GM12865 (cell line): ENCODE measurements around the gene SNAPIN.

ENCODE experiments used
- DNase-seq: peaks from one replicate; pipeline ENCODE4 v3.0.0; 2010; ENCODE audit warnings: low read depth
- H3K4me3 ChIP-seq: 2 replicates; pipeline ENCODE4 v1.5.1; 2011; ENCODE audit warnings: mild to moderate bottlenecking, low read depth, low read length, control low read depth
- CTCF ChIP-seq: IDR thresholded peaks from 2 replicates; pipeline ENCODE4 v1.5.1; 2011; ENCODE audit warnings: low read length, control low read depth, low read depth, inconsistent platforms; ENCODE audit not compliant: insufficient read depth; ENCODE audit errors: missing control alignments

SNAPIN gene

DNA sequence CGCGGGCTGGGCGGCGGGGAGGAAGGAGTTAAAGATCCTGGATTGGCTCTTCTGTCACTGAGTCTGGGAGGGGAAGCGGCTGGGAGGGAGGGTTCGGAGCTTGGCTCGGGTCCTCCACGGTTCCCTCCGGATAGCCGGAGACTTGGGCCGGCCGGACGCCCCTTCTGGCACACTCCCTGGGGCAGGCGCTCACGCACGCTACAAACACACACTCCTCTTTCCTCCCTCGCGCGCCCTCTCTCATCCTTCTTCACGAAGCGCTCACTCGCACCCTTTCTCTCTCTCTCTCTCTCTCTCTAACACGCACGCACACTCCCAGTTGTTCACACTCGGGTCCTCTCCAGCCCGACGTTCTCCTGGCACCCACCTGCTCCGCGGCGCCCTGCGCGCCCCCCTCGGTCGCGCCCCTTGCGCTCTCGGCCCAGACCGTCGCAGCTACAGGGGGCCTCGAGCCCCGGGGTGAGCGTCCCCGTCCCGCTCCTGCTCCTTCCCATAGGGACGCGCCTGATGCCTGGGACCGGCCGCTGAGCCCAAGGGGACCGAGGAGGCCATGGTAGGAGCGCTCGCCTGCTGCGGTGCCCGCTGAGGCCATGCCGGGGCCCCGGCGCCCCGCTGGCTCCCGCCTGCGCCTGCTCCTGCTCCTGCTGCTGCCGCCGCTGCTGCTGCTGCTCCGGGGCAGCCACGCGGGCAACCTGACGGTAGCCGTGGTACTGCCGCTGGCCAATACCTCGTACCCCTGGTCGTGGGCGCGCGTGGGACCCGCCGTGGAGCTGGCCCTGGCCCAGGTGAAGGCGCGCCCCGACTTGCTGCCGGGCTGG is 20.2 kb downstream of the SNAPIN start, which contains the start of gene NPR1:
Gene NPR1, plus strand, starts transcription at position 170 of the 818 bp plus-strand sequence. Its CDS starts 421 bp downstream, at position 591.
- DNase-seq, result peak; percentile 19
- TF ChIP-seq CTCF, result no peak
- H3K4me3 ChIP-seq, result peak within 1 kb of the TSS; percentile 2

- H3K4me3 ChIP-seq, result peak overlapping the region; percentile 2; the same call in 1 of the 2 replicates
- no peak for DNase-seq
- no peak for TF ChIP-seq CTCF
Observed at GRCh38 chr1:153679337-153680119, 21.0 kb downstream of the SNAPIN start.

DNA sequence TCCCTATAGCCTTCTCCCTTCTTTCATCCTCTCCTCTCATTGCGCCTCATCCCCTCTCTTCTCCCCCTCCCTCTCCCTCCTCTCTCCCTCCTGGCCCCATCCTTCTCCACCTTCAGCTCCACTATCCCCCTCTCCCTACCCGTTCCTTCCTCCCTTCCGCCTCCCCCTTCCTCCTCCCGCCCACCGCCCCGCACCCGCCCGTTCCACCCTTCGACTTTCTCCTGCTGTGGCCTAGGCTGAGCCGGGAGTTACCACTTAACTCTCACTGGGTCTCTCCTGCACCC is 21.6 kb downstream of the SNAPIN start:
- DNase-seq, result no peak
- no peak overlapping the region for H3K4me3 ChIP-seq
- no peak for TF ChIP-seq CTCF

DNA sequence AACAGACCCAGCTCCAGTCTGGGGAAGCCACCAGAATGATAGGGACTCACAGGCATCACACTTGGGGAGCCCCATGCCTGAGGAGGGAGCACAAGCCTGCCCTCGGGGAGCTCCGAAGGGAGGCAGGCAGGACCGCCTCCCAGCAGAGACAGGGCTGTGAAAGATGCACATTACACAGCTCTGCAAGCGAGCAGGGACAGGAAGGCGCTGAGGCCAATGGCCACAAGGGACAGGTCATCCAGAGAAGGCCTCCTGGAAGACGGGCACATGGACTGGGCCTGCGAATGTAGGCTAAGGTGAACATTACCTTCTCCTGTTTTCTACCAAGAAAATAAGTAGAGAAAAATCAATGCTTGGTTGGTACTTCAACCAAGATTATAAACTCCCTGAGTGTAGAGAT is 24.2 kb downstream of the SNAPIN start:
- no peak for TF ChIP-seq CTCF
- DNase-seq, result no peak
- H3K4me3 ChIP-seq, result no peak overlapping the region

- no peak for DNase-seq
- no peak for TF ChIP-seq CTCF
- H3K4me3 ChIP-seq, result no peak overlapping the region
Observed at GRCh38 chr1:153683854-153684253, 25.4 kb downstream of the SNAPIN start.

- DNase-seq, result no peak
- TF ChIP-seq CTCF, result no peak
- no peak overlapping the region for H3K4me3 ChIP-seq
Observed at GRCh38 chr1:153684892-153685291, 26.4 kb downstream of the SNAPIN start.
